Measurements from ENCODE around the gene SLC16A8.

The SLC16A8 gene

GRCh38 chr22:38072322-38073149, 11.4 kb downstream of the SLC16A8 start:
- ATAC-seq = no peak

- ATAC-seq = no peak
Observed at GRCh38 chr22:38071421-38072321, 12.3 kb downstream of the SLC16A8 start.

GRCh38 chr22:38070250-38070921, 13.6 kb downstream of the SLC16A8 start:
- ATAC-seq = no peak

DNA sequence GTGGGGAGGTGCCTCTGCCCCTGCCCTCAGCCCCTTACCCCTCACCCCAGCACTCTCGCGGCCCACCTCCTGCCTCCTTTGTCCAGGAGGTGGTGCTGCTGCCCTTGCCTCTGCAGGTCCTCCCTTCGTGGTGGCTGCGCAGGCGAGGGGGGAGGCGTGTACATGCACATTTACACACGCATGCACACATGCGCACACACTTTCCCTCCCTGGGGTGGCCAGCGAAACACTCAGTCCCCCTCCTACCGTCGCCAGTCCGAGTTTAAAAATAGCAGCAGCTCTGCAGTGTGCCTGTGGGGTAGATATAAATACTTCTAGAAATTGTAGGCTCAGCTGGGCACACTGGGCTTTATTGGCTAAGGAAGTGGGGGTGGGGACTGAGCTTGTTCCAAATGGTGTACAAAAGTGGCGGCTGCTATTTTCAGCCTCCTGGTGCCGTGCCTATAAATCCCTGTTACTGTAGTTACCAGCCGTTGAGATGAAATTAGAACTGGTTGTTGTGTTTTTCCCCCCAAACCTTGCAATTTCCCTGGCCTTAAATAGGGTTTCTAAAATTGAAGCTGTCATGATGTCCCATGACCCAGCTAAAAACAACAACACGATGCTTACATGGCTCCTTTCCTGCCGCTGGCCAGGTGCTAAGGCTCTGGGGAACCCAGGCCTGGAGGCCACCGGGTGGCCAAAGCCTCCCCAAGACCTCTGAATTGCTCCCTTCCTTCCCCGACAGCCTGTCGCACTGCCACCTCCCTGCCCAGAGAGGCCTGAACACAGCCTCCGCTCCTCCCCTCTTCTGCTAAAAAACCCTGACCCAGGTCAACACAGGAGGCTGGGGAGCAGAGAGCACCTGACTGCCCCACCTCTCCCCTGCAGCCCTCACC, 14.4 kb downstream of the SLC16A8 start:
- no peak for ATAC-seq

- ATAC-seq = no peak
Observed at GRCh38 chr22:38068641-38069371, 15.2 kb downstream of the SLC16A8 start.

- ATAC-seq = no peak
Observed at GRCh38 chr22:38067761-38068360, 16.1 kb downstream of the SLC16A8 start.

DNA sequence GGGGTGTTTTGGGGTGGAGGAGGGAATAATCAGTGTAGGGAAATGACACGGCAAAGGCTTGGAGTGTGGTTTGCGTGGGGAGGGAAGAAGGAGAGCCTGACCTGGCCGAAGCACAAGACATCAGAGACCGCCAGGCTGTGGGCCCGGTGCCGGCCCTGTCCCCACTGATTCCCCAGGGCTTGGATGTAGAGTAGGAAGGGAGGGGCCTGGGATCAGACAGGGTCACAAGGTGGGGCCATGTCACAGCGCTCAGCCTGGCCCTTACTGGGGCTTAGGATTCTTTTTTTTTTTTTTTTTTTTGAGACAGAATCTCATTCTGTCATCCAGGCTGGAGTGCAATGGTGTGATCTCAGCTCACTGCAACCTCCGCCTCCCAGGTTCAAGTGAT, 17.0 kb downstream of the SLC16A8 start:
- no peak for ATAC-seq

DNA sequence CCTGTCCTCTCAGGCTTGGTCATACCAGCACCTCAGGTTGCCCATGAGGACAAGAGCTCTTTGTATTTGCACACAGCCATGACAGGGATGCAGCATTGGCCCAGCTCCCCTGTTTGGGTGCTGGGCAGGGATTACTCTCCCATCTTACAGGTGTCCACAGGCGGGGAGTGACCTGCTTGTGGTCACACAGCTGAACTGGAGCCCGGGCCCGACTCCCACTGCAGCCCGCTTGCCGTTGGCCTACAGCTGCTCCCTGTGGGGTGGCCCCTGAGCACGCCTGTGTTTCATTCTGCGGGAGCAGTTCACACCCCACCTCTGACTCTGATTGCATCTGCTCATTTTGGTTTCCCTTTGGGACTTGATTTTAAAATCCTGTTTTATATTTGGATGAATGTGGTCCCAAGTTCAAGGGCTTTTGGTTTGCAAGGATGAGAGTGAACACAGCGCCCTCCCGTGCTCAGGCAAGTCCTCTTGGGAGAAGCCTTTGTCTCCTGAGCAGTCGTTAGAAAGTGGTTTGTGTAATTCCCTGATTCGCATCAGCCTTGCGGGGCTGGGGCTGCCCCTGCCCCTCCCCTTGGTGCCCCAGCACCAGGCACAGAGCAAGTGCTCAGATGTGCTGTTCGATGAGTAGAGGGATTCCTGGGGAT, 17.5 kb downstream of the SLC16A8 start:
- ATAC-seq = no peak

DNA sequence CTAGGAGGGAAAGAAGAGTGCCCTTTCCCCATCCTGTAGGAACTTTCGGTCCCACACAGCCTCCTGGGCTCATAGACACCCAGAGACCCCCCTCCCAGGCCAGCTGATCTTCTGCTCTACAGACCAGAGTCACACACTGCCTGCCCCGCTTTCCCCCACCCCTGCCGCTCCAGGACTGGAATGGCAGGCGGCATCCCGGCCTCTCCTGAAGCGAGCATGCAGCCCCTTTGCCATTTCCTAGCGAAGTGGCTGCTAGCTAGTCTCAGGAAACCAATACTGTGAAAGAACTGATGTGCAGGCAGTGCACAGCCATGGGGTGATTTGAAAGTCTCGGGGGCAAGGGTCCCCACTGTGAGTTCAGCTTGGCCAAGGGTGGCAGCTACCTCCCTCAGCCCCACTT, 18.4 kb downstream of the SLC16A8 start:
- no peak for ATAC-seq

GRCh38 chr22:38062791-38063190, 21.2 kb downstream of the SLC16A8 start:
- no peak for ATAC-seq

DNA sequence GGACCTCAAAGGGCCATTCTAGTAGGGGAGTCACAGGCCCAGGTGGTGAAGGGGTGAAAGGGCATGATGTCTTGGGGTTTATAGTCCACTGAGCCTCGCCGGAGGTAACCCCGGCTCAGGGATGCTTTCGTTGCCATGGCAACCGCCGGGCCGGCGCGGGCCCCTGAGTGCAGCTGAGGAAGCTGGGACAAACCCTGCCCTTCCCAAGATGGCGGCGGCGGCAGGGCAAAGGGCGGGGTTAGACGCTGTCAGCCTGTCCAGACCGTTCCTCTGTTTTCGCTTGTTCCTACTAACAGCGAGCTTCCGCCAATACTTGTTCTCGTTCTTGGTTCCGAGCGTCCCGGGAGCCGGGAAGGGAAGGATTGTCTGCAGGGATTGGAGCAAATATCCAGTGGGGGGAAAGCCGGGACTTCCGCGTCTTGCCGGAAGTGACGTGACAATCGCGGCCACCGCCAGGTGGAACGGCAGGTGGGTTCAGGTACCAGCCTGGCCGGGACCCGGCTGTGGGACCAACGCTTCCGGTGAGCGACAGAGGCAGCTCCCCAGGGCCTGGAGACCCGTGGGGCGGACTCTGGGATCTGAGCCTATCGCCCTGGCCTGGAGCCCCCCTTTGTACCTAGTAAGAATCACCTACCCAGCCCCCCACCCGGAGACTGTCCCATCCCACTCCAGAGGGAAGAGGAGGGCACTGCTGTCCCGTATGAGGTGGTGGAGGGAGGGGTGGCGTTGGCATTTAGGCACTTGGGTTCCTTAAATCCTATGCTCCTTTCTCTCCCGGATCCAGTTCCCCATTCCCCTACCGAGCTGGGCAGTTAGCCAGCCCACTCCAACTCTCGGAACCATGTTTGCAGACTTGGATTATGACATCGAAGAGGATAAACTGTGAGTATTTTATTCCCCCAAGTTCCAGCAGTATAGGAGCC, 26.8 kb downstream of the SLC16A8 start, which contains the start of gene PICK1:
Gene PICK1 (plus strand): TSS at position 436 of the 923 bp plus-strand sequence. CDS start 406 bp downstream, at position 842.
- peak; percentile 81 to 84 for ATAC-seq

GRCh38 chr22:38051900-38052862, 31.8 kb downstream of the SLC16A8 start:
- ATAC-seq = peak; percentile 75 to 76

- ATAC-seq = no peak
Observed at GRCh38 chr22:38051261-38051660, 32.7 kb downstream of the SLC16A8 start.

DNA sequence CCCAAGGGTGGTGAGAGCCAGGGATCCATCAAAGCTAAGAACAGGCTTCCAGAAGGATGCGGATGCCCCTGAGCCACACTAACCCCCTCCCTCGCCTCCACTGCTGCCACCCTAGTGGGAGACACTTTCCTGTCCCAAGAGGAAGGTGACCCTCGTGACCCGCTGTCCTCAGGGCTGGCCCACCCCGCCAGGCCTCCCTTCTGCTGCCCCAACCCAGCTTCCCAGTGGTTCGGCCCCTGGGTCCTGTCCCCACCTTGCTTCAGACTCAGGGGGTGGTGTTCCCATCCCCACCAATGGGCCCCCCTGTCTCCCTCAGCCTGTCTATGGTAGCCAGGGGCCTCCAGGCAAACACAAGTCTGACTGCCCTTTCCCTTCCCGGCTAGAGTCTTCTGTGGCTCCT, 33.3 kb downstream of the SLC16A8 start:
- ATAC-seq = no peak

DNA sequence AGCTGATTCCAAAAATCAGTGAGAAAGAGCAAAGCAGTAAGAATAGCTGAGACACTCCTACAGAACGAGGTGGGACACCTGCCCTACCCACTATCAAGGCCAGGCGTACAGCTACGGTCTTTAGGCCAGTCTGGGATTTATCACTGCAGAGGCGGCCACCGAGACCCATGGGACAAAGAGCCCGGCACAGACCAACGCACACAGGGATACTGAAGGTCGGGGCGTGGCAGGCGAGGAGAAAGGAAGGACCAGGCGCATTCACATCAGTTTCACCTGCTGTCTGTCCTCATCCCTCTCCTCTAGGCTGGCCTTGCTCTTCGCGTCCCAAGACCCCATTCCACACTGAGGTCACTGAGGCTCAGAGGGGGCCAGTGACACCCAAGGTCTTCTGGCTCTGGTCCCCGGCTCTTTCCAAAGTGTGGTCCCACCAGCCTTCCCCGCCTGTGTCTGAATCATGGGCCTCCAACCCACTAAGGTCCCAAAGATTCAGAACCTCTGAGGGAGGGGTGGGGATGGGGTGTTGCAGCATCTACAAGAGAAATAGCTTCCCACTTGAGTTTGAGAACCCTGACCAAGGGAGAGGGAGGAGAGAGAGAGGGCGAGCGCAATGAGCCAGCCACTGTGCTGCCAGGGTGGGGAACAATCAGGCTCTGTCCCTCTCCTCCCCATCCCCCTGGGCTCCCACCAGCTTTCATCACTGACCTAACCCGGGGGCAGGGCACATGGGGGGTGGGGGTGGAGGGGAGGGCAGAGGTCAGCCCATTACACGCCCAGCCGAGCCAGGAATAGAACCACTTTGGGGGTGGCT, 34.0 kb downstream of the SLC16A8 start:
- no peak for ATAC-seq

GRCh38 chr22:38046070-38046748, 37.8 kb downstream of the SLC16A8 start:
- ATAC-seq = no peak

All from activated CD4-positive, CD25-positive, alpha-beta regulatory T cell treated with anti-CD3 and anti-CD28 coated beads, Interleukin-2, amount 50 U/mL, for 24 hours (primary cell).